Ectodermal cell (in vitro differentiated cells): ENCODE data around the gene COL25A1.

Experiments used
- H3K27ac ChIP-seq: 2 replicates; pipeline ENCODE4 v1.7.0; 2013; ENCODE audit warnings: mild to moderate bottlenecking, low read depth, low read length; ENCODE audit not compliant: insufficient read depth, poor library complexity, severe bottlenecking
- H3K27me3 ChIP-seq: 2 replicates; pipeline ENCODE4 v1.7.0; 2013; ENCODE audit warnings: mild to moderate bottlenecking, low read length; ENCODE audit not compliant: insufficient read depth, control insufficient read depth, poor library complexity, severe bottlenecking
- H3K36me3 ChIP-seq: one replicate; pipeline ENCODE4 v1.7.0; 2013; ENCODE audit warnings: low read length; ENCODE audit not compliant: control insufficient read depth, insufficient read depth
- H3K4me1 ChIP-seq: one replicate; pipeline ENCODE4 v1.7.0; 2013; ENCODE audit warnings: low read length; ENCODE audit not compliant: control insufficient read depth, insufficient read depth
- H3K4me3 ChIP-seq: 2 replicates; pipeline ENCODE4 v1.7.0; 2013; ENCODE audit warnings: low read depth, low read length, control low read depth; ENCODE audit not compliant: insufficient read depth
- H3K9me3 ChIP-seq: 2 replicates; pipeline ENCODE4 v1.7.0; 2013; ENCODE audit warnings: mild to moderate bottlenecking, low read length, moderate library complexity; ENCODE audit not compliant: control insufficient read depth
- WGBS, 2 experiments: methylation state at CpG; one replicate each; pipeline ENCODE4 v1.1.7; 2013; ENCODE audit warnings: missing lambda C conversion rate in 2 of 2; 5-methylcytosine and 5-hydroxymethylcytosine counted together

COL25A1 gene

DNA sequence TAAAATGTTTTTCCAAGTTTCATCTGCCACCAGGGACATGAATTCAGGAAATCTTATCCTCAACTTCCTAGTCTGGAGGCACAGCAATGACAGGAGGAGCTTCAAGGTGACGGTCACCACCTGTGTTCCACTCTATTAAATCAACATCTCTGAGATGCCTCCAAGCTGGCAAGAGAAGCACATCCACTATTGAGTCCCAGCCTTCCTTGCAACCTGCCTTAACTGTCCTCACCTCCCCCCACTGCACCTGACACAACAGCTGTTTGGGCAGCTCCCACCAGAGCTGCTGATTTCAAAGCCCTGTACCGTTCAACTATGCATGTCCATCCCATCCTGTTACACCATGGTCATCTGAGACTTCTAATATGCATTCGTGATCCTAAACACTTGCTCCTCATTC, 123.4 kb downstream of the COL25A1 start:
- H3K36me3 ChIP-seq, result no peaks in the 10 kb centered on the region
- peaks cover 9% of the 10 kb centered on the region for H3K4me1 ChIP-seq
- no peak overlapping the region for H3K4me3 ChIP-seq
- no peaks in the 10 kb centered on the region for H3K9me3 ChIP-seq
- no peaks in the 10 kb centered on the region for H3K27me3 ChIP-seq
- WGBS, 2 experiments, result 87% methylated on average over 2 to 3 of the region's 3 CpGs
- H3K27ac ChIP-seq, result no peak overlapping the region

GRCh38 chr4:109177096-109177810, 125.2 kb downstream of the COL25A1 start:
- 82 to 90% methylated on average over 5 to 6 of the region's 6 CpGs for WGBS, 2 experiments
- H3K4me1 ChIP-seq, result peaks cover 5% of the 10 kb centered on the region
- H3K4me3 ChIP-seq, result no peak overlapping the region
- H3K36me3 ChIP-seq, result no peaks in the 10 kb centered on the region
- no peaks in the 10 kb centered on the region for H3K9me3 ChIP-seq
- no peaks in the 10 kb centered on the region for H3K27me3 ChIP-seq
- H3K27ac ChIP-seq, result no peak overlapping the region

DNA sequence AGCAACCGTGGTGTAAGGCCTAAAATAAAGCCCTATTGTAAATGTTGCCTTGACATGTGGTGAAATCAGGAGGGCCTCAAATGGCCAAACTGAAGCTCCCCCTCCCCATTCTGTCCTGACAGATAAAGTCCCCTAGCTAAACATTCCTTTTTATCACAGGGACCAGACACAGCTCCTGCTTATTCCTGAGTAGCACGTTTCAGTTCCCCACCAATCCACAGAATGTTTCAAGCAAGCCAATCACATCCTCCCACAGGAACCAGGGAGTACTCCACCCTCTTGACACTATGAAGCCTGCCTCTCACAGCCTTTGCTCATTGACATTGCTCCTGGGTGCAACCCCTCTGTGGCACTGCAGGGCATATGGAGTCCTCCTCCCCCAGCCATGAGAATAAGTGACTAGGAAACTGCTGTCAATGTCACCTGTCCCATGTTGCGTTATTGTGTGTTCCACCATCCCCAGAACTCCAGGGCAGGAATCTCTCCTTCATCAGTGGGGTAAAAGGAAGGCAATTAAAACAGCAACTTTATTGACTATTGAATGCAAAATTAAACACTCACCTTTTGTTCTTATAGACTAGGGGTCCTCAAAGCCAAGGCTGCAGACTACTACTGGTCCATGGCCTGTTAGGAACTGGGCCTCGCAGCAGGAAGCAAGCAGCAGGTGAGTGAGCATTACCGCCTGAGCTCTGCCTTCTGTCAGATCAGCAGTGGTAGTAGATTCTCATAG, 128.1 kb downstream of the COL25A1 start:
- peaks cover 5% of the 10 kb centered on the region for H3K4me1 ChIP-seq
- H3K27me3 ChIP-seq, result no peaks in the 10 kb centered on the region
- H3K36me3 ChIP-seq, result no peaks in the 10 kb centered on the region
- H3K27ac ChIP-seq, result no peak overlapping the region
- WGBS, 2 experiments, result 87 to 92% methylated on average over 5 of the region's 5 CpGs
- no peaks in the 10 kb centered on the region for H3K9me3 ChIP-seq
- no peak overlapping the region for H3K4me3 ChIP-seq

DNA sequence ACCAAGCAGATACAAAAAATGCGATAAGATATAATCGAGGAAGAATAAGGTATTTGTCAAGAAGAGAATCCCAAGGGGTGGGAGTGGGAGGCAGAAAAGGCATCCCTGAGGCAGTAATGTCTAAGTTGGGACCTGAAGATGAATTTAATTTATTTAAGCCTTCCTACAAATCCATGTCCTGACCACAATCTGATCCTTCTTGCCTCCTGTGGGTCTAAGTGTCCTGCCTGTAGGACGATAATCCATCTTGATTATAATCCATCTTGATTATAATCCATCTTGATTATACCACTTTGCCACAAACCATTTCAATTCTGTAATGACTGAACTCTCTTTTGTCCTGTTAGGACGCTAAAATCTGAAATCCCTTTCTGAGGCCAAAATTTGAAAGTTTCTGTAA, 130.2 kb downstream of the COL25A1 start:
- no peak overlapping the region for H3K27ac ChIP-seq
- H3K4me1 ChIP-seq, result peaks cover 4% of the 10 kb centered on the region
- no peaks in the 10 kb centered on the region for H3K36me3 ChIP-seq
- H3K9me3 ChIP-seq, result no peaks in the 10 kb centered on the region
- H3K27me3 ChIP-seq, result no peaks in the 10 kb centered on the region
- H3K4me3 ChIP-seq, result no peak overlapping the region
- WGBS, 2 experiments, result 89 to 92% methylated on average over 4 of the region's 4 CpGs

GRCh38 chr4:109171070-109171469, 131.4 kb downstream of the COL25A1 start:
- Histone ChIP-seq H3K36me3 (no peaks in the 10 kb centered on the region), H3K4me3 (no peak overlapping the region), H3K9me3 (no peaks in the 10 kb centered on the region), H3K27me3 (no peaks in the 10 kb centered on the region), H3K27ac (no peak overlapping the region), H3K4me1 (no peaks in the 10 kb centered on the region)

DNA sequence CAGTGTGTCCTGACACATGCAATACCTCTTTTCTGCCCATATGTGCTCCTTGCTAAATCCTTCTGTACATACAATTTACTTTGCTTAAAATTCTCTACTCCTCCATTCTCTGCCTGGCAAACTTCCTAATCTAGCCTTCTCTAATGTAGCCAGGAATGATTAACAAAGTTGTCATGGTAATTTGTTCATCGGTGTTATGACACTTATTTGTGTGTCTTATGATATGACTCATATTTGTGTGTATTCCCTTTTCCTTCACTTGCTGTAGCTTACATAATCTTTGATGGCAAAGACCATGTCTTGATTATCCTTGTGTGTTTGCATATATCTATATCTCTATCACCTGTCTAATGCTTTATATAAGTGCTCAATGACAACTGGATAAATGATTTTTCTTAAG, 133.3 kb downstream of the COL25A1 start:
- WGBS, 2 experiments, result 86 to 100% methylated on average over 1 of the region's 1 CpG
- Histone ChIP-seq H3K36me3 (no peaks in the 10 kb centered on the region), H3K4me1 (peaks cover 2% of the 10 kb centered on the region), H3K27ac (no peak overlapping the region), H3K4me3 (no peak overlapping the region), H3K27me3 (no peaks in the 10 kb centered on the region), H3K9me3 (no peaks in the 10 kb centered on the region)

GRCh38 chr4:109166586-109166985, 135.9 kb downstream of the COL25A1 start:
- Histone ChIP-seq H3K9me3 (no peaks in the 10 kb centered on the region), H3K36me3 (no peaks in the 10 kb centered on the region), H3K4me3 (no peak overlapping the region), H3K27ac (no peak overlapping the region), H3K4me1 (peaks cover 8% of the 10 kb centered on the region), H3K27me3 (no peaks in the 10 kb centered on the region)
- 89 to 93% methylated on average over 2 to 3 of the region's 3 CpGs for WGBS, 2 experiments

DNA sequence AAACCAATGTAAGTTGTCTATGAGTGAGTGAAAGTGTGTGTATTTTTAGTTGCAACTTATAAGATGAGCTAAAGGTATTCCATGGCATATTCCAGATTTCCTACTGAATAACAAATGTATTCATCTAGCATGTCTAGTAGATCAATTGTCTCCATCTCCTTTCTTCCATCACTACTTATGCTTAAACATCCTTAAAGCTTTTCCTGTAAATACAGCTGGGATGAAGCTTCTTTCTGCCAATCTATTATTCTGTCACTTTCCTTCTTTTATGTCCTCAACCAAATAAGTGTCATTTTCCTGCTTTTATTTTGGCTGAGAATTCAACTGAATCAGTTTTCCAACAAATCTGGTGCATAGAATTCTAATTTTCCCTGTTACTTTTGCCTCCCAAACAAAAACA, 136.3 kb downstream of the COL25A1 start:
- Histone ChIP-seq H3K4me3 (no peak overlapping the region), H3K9me3 (no peaks in the 10 kb centered on the region), H3K27ac (no peak overlapping the region), H3K27me3 (no peaks in the 10 kb centered on the region), H3K36me3 (no peaks in the 10 kb centered on the region), H3K4me1 (peaks cover 8% of the 10 kb centered on the region)

- H3K4me3 ChIP-seq, result no peak overlapping the region
- no peaks in the 10 kb centered on the region for H3K9me3 ChIP-seq
- no peaks in the 10 kb centered on the region for H3K27me3 ChIP-seq
- peaks cover 8% of the 10 kb centered on the region for H3K4me1 ChIP-seq
- H3K36me3 ChIP-seq, result no peaks in the 10 kb centered on the region
- no peak overlapping the region for H3K27ac ChIP-seq
Measured at GRCh38 chr4:109164011-109164410, 138.4 kb downstream of the COL25A1 start.

GRCh38 chr4:109163493-109163892, 139.0 kb downstream of the COL25A1 start:
- Histone ChIP-seq H3K9me3 (no peaks in the 10 kb centered on the region), H3K4me3 (no peak overlapping the region), H3K36me3 (no peaks in the 10 kb centered on the region), H3K27ac (no peak overlapping the region), H3K27me3 (no peaks in the 10 kb centered on the region), H3K4me1 (peaks cover 8% of the 10 kb centered on the region)
